ENCODE measurements around the gene OR6B2.

DNA sequence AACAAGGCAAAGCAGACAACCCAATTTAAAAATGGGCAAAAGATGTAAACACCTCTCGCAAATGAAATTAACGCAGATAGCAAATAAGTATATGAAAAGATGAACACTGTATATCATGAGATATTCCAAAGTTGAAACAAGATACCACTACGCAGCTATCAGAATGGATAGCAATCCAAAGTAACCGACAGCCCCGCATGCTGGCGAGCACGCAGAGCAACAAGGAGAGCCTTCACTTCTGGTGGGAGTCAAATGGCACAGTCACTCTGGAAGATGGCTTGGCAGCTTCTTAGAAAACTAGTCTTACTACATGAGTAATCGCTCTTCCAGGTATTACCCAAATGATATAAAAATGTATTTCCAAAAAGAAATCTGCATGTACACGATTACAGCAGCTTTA lies 6.4 kb downstream of the OR6B2 start:
- no peak for TF ChIP-seq FOXA1 (IDR thresholded peaks at IDR 0.05)
- no peak for TF ChIP-seq BHLHE40 (IDR thresholded peaks at IDR 0.05; ENCODE audit: borderline replicate concordance)
- no peak for TF ChIP-seq NFRKB (IDR thresholded peaks at IDR 0.05)
- TF ChIP-seq ELF4 (IDR thresholded peaks at IDR 0.05) = no peak
- TF ChIP-seq HDGF (IDR thresholded peaks at IDR 0.05; ENCODE audit: borderline replicate concordance) = no peak
- no peak for TF ChIP-seq SUZ12 (IDR thresholded peaks at IDR 0.05)
- no peak for TF ChIP-seq ARNT (IDR thresholded peaks at IDR 0.05)
- TF ChIP-seq FOXM1 (IDR thresholded peaks at IDR 0.05; ENCODE audit: borderline replicate concordance) = no peak

Measured in HEK293T (cell line).